Activated CD8-positive, alpha-beta memory T cell treated with anti-CD3 and anti-CD28 coated beads for 1 hour (primary cell): Measurements from ENCODE around the gene IGLON5.

ENCODE experiments used
- DNase-seq, 2 donors: peaks; one replicate each; pipeline ENCODE4 v3.0.0-alpha.2; 2020; ENCODE audit warnings: low read depth in 1 of 2; ENCODE audit errors: extremely low read depth in 1 of 2

The IGLON5 gene

DNA sequence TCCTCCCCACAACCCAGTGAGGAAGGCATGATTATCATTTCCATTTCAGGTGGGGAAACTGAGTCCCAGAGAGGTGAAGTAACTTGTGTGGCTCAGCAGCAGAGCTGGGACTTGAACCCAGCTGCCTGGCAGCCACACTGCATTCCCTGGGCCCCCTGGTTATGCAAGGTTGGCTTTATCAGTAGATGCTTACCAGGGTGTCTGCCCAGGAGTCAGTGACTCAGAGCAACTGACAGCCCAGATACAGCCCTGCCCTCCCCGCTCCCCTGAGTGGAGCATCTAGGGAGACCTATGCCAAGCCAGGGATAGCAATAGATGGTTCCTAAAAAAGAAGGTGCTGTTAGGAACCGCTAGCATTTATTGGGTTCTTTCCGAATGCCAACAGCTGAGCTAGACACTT is 5.9 kb downstream of the IGLON5 start:
- DNase-seq = no peak

GRCh38 chr19:51317968-51318367 is 6.5 kb downstream of the IGLON5 start:
- no peak for DNase-seq

GRCh38 chr19:51318687-51319648 is 7.5 kb downstream of the IGLON5 start:
- DNase-seq = no peak

DNA sequence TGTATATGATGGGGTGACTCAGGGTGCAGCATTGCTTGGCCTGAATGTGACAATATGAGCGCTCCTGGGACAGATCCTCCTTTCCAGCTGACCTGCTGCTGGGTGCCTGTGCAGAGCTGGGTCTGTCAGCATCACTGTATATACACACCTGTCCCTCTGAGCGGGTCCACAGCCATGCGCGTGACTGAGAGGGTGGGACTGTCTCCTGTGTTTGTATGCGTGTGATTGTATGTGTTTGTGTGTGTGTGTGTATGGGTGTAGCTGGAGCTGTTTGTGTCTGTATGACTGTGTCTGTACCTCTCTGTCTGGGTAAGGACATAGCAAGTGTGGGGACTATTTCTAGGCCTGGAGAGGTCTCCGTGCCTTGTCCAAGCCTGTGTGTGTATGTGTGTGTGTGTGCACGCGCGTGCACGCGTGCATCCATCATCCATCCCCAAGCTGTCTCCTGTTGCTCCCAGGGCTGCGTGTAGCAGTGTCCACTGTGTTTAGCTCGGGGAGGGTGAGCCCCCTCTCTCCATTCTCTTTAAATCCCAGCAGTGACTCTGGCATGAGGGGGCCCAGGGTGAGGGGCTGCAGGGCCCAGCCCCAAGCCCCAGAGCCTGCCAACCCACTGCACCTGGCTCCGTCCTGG is 8.3 kb downstream of the IGLON5 start:
- no peak for DNase-seq

- no peak for DNase-seq
Measured at GRCh38 chr19:51320280-51320657, 8.8 kb downstream of the IGLON5 start.

DNA sequence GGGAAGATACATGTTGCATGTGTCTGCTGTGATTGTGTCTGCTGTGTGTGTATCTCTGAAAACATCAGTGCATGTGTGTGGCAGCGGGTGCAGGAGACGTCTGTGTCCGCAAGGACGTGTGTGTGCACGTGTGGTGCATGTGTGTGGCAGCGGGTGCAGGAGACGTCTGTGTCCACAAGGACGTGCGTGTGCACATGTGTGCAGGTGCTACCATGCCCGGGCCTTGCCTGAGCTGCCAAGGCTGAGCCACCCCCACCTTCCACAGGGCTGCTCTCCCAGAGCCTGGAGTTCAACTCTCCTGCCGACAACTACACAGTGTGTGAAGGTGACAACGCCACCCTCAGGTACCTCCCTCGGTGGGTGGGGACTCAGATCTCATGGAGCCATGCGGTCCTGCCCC is 10.4 kb downstream of the IGLON5 start:
- DNase-seq = no peak

GRCh38 chr19:51323481-51324166 is 12.2 kb downstream of the IGLON5 start:
- no peak for DNase-seq

DNA sequence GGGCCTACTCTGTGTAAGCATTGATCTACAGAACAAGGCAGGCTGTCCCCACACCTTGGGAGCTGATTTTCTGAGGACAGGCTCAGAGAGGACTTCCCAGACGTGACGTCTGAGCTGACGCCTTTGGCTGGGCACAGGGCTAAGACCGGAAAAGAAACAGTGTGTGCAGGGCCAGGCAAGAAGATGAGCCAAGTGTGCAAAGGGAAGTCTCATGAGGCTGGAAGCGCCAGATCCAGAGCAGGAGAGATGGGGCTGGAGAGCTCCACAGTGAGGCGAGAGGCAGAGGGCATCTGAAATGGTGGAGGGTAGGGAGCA is 12.7 kb downstream of the IGLON5 start:
- DNase-seq = no peak

DNA sequence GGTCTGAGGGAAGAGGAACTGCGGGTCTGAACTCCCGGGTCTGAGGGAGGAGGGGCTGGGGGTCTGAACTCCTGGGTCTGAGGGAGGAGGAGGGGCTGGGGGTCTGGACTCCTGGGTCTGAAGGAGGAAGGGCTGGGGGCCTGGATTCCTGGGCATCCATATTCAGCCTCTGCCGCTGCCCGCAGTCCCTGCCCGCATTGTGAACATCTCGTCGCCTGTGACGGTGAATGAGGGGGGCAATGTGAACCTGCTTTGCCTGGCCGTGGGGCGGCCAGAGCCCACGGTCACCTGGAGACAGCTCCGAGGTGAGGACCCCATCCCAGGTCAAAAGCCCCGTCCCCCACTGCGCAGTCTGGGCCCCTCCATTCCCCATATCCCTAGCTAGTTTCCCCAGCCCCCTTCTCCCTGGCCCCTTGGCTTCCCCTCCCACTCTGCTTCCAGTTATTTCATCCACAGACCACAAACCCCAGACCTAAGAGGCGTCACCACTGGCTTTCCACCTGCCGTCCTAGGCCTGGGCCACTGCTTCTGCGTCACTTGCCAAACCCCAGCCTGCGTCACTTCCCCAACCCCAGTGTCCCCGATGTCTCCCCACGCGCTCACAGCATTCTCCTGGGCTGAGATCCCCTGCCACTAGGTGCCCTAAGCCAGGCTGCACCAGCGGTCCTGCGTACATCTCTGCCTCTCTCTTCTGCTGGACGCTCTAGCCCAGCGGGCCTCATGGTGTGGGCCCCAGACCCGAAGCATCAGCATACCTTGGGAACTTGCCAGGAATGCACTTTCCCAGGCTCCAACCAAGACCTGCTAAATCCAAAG is 13.9 kb downstream of the IGLON5 start:
- no peak for DNase-seq

DNA sequence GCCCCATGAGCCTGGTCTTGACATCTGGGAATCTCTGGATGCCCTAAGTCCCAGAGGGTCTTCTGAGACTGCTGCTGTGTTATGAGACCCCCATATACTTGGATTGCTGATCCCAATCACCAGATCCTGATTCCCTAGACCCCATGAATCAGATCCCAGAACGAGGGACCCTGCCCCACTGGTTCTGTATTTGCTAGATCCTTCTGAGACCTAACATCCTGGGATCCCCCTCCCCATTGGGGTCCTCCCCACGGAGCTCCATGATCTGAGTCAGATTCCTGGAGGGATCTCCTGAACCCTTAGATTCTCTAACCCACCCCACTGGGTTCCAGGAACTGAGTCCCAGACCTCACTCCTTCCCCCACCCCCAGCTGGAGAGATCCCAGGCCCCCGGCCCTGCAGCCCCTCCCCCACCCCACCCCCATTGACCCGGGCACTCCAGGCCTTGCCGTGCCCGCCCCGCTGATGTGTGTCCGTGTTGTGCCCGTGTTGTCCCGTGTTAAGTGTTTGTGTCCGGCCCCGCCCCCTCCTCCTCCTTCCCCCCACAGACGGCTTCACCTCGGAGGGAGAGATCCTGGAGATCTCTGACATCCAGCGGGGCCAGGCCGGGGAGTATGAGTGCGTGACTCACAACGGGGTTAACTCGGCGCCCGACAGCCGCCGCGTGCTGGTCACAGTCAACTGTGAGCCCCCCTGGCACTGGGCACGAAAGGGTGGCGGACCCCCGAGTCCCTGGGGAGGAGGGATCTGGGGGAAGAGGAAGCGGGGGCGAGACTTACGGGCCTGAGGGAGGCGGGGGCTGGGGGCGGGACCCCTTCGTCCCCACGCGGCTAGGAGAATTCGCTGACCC is 15.0 kb downstream of the IGLON5 start:
- DNase-seq = no peak

- DNase-seq = no peak
Measured at GRCh38 chr19:51327066-51328001, 15.9 kb downstream of the IGLON5 start.

- DNase-seq = no peak
Measured at GRCh38 chr19:51329411-51329810, 18.0 kb downstream of the IGLON5 start.

- DNase-seq = no peak
Measured at GRCh38 chr19:51330366-51330765, 18.9 kb downstream of the IGLON5 start.

- DNase-seq = no peak
Measured at GRCh38 chr19:51331193-51331592, 19.7 kb downstream of the IGLON5 start.

DNA sequence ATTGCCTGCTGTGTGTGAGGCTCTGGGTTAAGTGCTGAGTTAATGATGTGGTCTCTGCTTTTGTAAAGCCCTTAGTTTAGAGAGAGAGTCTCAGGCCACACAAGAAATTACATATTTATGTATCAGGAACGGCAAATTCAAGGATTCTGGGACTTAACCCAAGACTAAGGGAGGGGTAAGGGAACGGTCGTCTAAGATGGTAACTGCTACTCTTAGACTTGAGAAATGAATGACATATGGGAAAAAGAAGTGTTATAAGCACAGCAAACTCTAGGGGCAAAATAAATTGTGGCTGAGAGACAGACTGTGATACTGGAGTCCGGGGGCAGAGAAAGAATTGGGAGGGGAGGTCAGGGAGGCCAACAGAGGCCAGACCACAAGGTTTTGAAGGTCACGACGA is 20.3 kb downstream of the IGLON5 start:
- no peak for DNase-seq

GRCh38 chr19:51333836-51334460 is 22.5 kb downstream of the IGLON5 start:
- no peak for DNase-seq

DNA sequence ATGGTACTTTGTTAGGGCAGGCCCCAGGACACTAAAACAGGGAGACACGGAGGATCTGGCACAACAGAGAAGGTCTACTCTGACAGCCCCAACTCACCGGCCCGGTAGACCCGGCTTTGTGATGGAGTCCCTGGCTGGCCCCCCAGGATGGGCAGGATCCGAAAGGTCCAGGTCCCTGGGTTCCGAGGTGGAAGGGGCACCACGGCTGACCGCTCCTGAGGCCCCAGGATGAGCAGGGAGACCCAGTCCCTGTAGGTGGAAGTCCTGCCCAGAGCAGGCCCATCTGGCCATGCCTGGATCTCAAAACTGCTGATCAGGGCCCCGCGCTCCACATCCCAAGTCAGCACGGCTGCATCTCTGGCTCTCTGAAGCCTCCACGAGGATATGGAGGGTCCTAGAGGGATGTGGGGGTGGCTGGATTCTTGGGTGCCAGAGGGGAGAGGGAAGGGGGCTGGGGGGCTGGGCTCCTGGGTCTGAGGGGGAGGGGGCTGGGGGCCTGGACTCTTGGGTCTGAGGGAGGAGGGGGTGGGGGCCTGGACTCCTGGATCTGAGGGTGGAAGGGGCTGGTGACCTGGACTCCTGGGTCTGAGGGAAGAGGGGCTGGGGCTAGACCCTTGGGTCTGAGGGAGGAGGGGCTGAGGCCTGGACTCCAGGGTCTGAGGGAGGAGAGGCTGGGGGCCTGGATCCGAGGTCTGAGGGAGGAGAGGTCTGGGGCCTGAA is 25.9 kb downstream of the IGLON5 start:
- no peak for DNase-seq
